ENCODE measurements around the gene ZBTB6.

The ZBTB6 gene

DNA sequence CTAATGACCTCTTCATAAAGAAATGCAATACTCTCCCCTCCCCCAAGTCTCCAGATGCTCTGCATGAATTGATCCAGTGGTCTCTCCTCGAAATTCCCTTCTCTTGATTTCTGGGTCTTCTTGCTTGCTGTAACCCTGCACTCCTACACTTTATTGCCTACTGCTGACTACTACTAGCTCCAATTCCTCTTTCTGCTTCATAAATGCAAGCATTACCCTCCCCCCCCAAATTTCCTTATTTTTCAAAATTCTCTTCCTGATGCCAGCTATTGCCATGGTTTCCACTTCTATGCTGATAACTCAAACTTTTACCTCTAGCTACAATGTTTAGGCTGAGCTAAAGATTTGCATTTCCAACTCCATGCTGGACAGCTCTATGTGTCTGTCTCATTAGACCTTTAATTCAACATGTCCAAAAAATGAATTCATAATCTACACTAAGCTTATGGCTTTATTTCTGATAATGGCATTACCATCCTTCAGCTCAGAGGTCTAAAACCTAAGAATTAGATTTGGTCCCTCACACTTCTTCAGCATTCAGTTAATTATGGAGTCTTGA, 16.8 kb upstream of the ZBTB6 start:
- Histone ChIP-seq H3K9me3 (ENCODE audit: control insufficient read depth, insufficient read depth, low read length) (no peaks in the 10 kb centered on the region), H3K36me3 (ENCODE audit: control insufficient read depth, low read length) (peaks cover 9% of the 10 kb centered on the region), H3K4me1 (ENCODE audit: control insufficient read depth, low read length) (peaks cover 26% of the 10 kb centered on the region), H3K4me3 (ENCODE audit: low read length) (peak overlapping the region; percentile 99), H3K9me2 (replicated peaks; ENCODE audit: control insufficient read depth, low read length) (no peaks in the 10 kb centered on the region), H3F3A (ENCODE audit: control insufficient read depth, insufficient read depth) (peaks cover 7% of the 10 kb centered on the region), H3K4me2 (ENCODE audit: low read length) (peak overlapping the region; percentile 68), H4K20me1 (ENCODE audit: control insufficient read depth, insufficient read depth, low read depth, low read length) (no peaks in the 10 kb centered on the region), H3K27me3 (ENCODE audit: control insufficient read depth, low read length) (no peaks in the 10 kb centered on the region), H3K79me2 (ENCODE audit: control insufficient read depth, low read length) (peaks cover 72% of the 10 kb centered on the region), H3K27ac (ENCODE audit: low read depth, low read length) (no peak overlapping the region)
- TF ChIP-seq, protein P1, sequence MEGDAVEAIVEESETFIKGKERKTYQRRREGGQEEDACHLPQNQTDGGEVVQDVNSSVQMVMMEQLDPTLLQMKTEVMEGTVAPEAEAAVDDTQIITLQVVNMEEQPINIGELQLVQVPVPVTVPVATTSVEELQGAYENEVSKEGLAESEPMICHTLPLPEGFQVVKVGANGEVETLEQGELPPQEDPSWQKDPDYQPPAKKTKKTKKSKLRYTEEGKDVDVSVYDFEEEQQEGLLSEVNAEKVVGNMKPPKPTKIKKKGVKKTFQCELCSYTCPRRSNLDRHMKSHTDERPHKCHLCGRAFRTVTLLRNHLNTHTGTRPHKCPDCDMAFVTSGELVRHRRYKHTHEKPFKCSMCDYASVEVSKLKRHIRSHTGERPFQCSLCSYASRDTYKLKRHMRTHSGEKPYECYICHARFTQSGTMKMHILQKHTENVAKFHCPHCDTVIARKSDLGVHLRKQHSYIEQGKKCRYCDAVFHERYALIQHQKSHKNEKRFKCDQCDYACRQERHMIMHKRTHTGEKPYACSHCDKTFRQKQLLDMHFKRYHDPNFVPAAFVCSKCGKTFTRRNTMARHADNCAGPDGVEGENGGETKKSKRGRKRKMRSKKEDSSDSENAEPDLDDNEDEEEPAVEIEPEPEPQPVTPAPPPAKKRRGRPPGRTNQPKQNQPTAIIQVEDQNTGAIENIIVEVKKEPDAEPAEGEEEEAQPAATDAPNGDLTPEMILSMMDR (IDR thresholded peaks at IDR 0.05; ENCODE audit: low read depth, low read length, poor library complexity, severe bottlenecking) = no peak
- no peak for TF ChIP-seq EZH2phosphoT487 (IDR thresholded peaks at IDR 0.05; ENCODE audit: borderline replicate concordance, low read length)

DNA sequence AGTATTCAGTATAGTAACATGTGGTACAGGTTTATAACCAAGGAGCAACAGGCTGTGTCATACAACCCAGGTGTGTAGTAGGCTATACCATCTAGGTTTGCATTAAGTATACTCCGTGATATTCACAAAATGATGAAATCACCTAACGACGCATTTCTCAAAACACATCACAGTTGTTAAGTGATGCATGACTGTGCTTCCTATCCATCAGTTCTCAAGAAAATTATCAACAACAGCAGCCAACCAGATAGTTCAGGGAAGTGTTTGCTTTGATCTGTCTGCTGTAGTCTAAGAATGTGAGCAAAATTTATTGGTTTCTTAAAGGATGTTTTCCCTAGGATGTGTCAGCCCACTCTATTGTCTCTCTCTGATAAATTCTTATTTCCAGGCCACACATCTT, 10.8 kb upstream of the ZBTB6 start:
- H3K9me2 ChIP-seq (replicated peaks; ENCODE audit: control insufficient read depth, low read length) = no peaks in the 10 kb centered on the region
- no peaks in the 10 kb centered on the region for H3K27me3 ChIP-seq (ENCODE audit: control insufficient read depth, low read length)
- H3K27ac ChIP-seq (ENCODE audit: low read depth, low read length) = peak overlapping the region; percentile 28
- H3K79me2 ChIP-seq (ENCODE audit: control insufficient read depth, low read length) = peaks cover 34% of the 10 kb centered on the region
- peak overlapping the region; percentile 45 for H3K4me2 ChIP-seq (ENCODE audit: low read length)
- no peaks in the 10 kb centered on the region for H3K9me3 ChIP-seq (ENCODE audit: control insufficient read depth, insufficient read depth, low read length)
- no peaks in the 10 kb centered on the region for H4K20me1 ChIP-seq (ENCODE audit: control insufficient read depth, insufficient read depth, low read depth, low read length)
- peaks cover 15% of the 10 kb centered on the region for H3K36me3 ChIP-seq (ENCODE audit: control insufficient read depth, low read length)
- TF ChIP-seq EZH2phosphoT487 (IDR thresholded peaks at IDR 0.05; ENCODE audit: borderline replicate concordance, low read length) = no peak
- TF ChIP-seq, protein P1 (IDR thresholded peaks at IDR 0.05; ENCODE audit: low read depth, low read length, poor library complexity, severe bottlenecking) = no peak
- H3F3A ChIP-seq (ENCODE audit: control insufficient read depth, insufficient read depth) = peaks cover 8% of the 10 kb centered on the region
- H3K4me1 ChIP-seq (ENCODE audit: control insufficient read depth, low read length) = peaks cover 24% of the 10 kb centered on the region
- H3K4me3 ChIP-seq (ENCODE audit: low read length) = peak overlapping the region; percentile 24

GRCh38 chr9:122922713-122923112, 9.6 kb upstream of the ZBTB6 start:
- Histone ChIP-seq H3K27ac (ENCODE audit: low read depth, low read length) (no peak overlapping the region), H3K4me1 (ENCODE audit: control insufficient read depth, low read length) (peaks cover 24% of the 10 kb centered on the region), H3K4me2 (ENCODE audit: low read length) (no peak overlapping the region), H3K36me3 (ENCODE audit: control insufficient read depth, low read length) (peaks cover 14% of the 10 kb centered on the region), H3K9me2 (replicated peaks; ENCODE audit: control insufficient read depth, low read length) (no peaks in the 10 kb centered on the region), H3F3A (ENCODE audit: control insufficient read depth, insufficient read depth) (peaks cover 8% of the 10 kb centered on the region), H3K4me3 (ENCODE audit: low read length) (no peak overlapping the region), H3K9me3 (ENCODE audit: control insufficient read depth, insufficient read depth, low read length) (no peaks in the 10 kb centered on the region), H3K27me3 (ENCODE audit: control insufficient read depth, low read length) (no peaks in the 10 kb centered on the region), H4K20me1 (ENCODE audit: control insufficient read depth, insufficient read depth, low read depth, low read length) (no peaks in the 10 kb centered on the region), H3K79me2 (ENCODE audit: control insufficient read depth, low read length) (peaks cover 28% of the 10 kb centered on the region)
- TF ChIP-seq EZH2phosphoT487 (IDR thresholded peaks at IDR 0.05; ENCODE audit: borderline replicate concordance, low read length) = no peak
- TF ChIP-seq, protein P1 (IDR thresholded peaks at IDR 0.05; ENCODE audit: low read depth, low read length, poor library complexity, severe bottlenecking) = no peak
